Measurements from ENCODE around the gene SORCS3. TPM values are rescaled to one million over a fixed set of nuclear protein-coding genes. Genes with fewer than 3 reads are reported as not detected.

The SORCS3 gene
- total and polyA plus RNA-seq, 2 of the 4 experiments (the other 2 are of a cell fraction) = not detected

GRCh38 chr10:105278439-105278838 lies 637.3 kb downstream of the SORCS3 start:
- Histone ChIP-seq H2BK120ac (ENCODE audit: low read depth, low read length) (no peak overlapping the region), H4K8ac (ENCODE audit: low read depth in 2 of 2, low read length in 2 of 2) (no peak overlapping the region), H3K9ac (ENCODE audit: low read depth, low read length) (no peak overlapping the region), H4K91ac (ENCODE audit: insufficient read depth, low read depth, low read length) (no peak overlapping the region), H3K36me3 (ENCODE audit: control insufficient read depth, insufficient read depth, low read length) (no peaks in the 10 kb centered on the region), H2AK5ac (ENCODE audit: low read depth, low read length) (no peak overlapping the region), H3K14ac (replicated peaks; ENCODE audit: low read depth, low read length) (no peak overlapping the region), H2BK15ac (ENCODE audit: low read depth, low read length) (no peak overlapping the region), H3K9me1 (ENCODE audit: insufficient read depth, low read length) (no peaks in the 10 kb centered on the region), H2AFZ (replicated peaks; ENCODE audit: low read length, poor library complexity) (no peak overlapping the region), H3K18ac (ENCODE audit: low read depth, low read length) (no peak overlapping the region), H3K4ac (ENCODE audit: low read depth, low read length) (no peak overlapping the region), H4K20me1 (ENCODE audit: insufficient read depth, low read length) (no peaks in the 10 kb centered on the region), H3K27ac (ENCODE audit: insufficient read depth, low read length) (no peak overlapping the region), H3K56ac (ENCODE audit: extremely low read depth, insufficient read depth, low read length) (no peak overlapping the region), H3K4me3 (ENCODE audit: insufficient read depth, low read depth, low read length) (no peak overlapping the region), H3K4me1 (ENCODE audit: control insufficient read depth, insufficient read depth, low read length) (no peaks in the 10 kb centered on the region), H2AK9ac (replicated peaks; ENCODE audit: low read depth, low read length, poor library complexity) (no peak overlapping the region), H3K27me3 (ENCODE audit: control insufficient read depth, insufficient read depth, low read length) (no peaks in the 10 kb centered on the region), H3K79me1 (ENCODE audit: low read depth in 1 of 2, low read length in 2 of 2) (no peaks in the 10 kb centered on the region), H3K9me3 (ENCODE audit: control insufficient read depth, insufficient read depth, low read length) (peaks cover 15% of the 10 kb centered on the region), H4K5ac (ENCODE audit: low read depth, low read length) (no peak overlapping the region), H2BK20ac (ENCODE audit: low read depth, low read length) (no peak overlapping the region), H2BK5ac (ENCODE audit: low read depth, low read length, poor library complexity, severe bottlenecking) (no peak overlapping the region), H3K23ac (ENCODE audit: low read depth, low read length) (no peak overlapping the region), H3K4me2 (ENCODE audit: low read depth, low read length) (no peak overlapping the region)
- TF ChIP-seq MAZ (IDR thresholded peaks at IDR 0.05; ENCODE audit: borderline replicate concordance, low read depth, low read length) = no peak
- no peak for TF ChIP-seq CEBPB (IDR thresholded peaks at IDR 0.05; ENCODE audit: low read depth, low read length)
- TF ChIP-seq RAD21 (IDR thresholded peaks at IDR 0.05; ENCODE audit: low read length) = no peak
- no peak for TF ChIP-seq USF2 (IDR thresholded peaks at IDR 0.05; ENCODE audit: low read depth, low read length)
- TF ChIP-seq MAFK (IDR thresholded peaks at IDR 0.05; ENCODE audit: low read depth, low read length) = no peak
- no peak for TF ChIP-seq FOS (IDR thresholded peaks at IDR 0.05; ENCODE audit: low read depth, low read length)
- no peak for TF ChIP-seq POLR2A (IDR thresholded peaks at IDR 0.05; ENCODE audit: low read depth, low read length)
- no peak for TF ChIP-seq MXI1 (IDR thresholded peaks at IDR 0.05; ENCODE audit: borderline replicate concordance, low read depth, low read length)
- no peak for TF ChIP-seq NFE2L2 (IDR thresholded peaks at IDR 0.05; ENCODE audit: low read depth, low read length)
- TF ChIP-seq CTCF (conservative IDR thresholded peaks at IDR 0.05; ENCODE audit: low read depth, low read length) = no peak
- no peak for TF ChIP-seq CHD1 (IDR thresholded peaks at IDR 0.05; ENCODE audit: low read depth, low read length)
- no peak for TF ChIP-seq ELK1 (IDR thresholded peaks at IDR 0.05; ENCODE audit: borderline replicate concordance, low read depth, low read length)
- no peak for TF ChIP-seq SMC3 (IDR thresholded peaks at IDR 0.05; ENCODE audit: low read depth, low read length)
- TF ChIP-seq RCOR1 (IDR thresholded peaks at IDR 0.05; ENCODE audit: insufficient replicate concordance, low read length) = no peak
- TF ChIP-seq BHLHE40 (IDR thresholded peaks at IDR 0.05; ENCODE audit: low read depth, low read length) = no peak
- no peak for TF ChIP-seq RFX5 (IDR thresholded peaks at IDR 0.05; ENCODE audit: low read depth, low read length)
- no peak for ATAC-seq (ENCODE audit: low read depth)
- CTCF ChIA-PET = no interaction called here
- in situ Hi-C loops (cut with MboI; ENCODE audit: low sequenced_read_pairs) (no loop called here), dilution Hi-C loops (cut with HindIII; ENCODE audit: low sequenced_read_pairs, unreplicated experiment) (no loop called here), intact Hi-C loops (cut with micrococcal nuclease) (no loop called here)
- no peak for DNase-seq
- no CpG with 5 or more reads among the region's 7 CpGs for WGBS, 2 experiments (ENCODE audit: extremely low coverage in 2 of 2, insufficient read length in 1 of 2)
- POLR2A ChIA-PET (ENCODE audit: unreplicated experiment) = no interaction called here
- no TSS peak for BruUV-seq (replicated peaks)

Data from IMR-90 (cell line).